ENCODE data around the gene ADAMTS20.
A peak's percentile ranks its signal among the peaks of the same experiment; 100 is the strongest.

DNA sequence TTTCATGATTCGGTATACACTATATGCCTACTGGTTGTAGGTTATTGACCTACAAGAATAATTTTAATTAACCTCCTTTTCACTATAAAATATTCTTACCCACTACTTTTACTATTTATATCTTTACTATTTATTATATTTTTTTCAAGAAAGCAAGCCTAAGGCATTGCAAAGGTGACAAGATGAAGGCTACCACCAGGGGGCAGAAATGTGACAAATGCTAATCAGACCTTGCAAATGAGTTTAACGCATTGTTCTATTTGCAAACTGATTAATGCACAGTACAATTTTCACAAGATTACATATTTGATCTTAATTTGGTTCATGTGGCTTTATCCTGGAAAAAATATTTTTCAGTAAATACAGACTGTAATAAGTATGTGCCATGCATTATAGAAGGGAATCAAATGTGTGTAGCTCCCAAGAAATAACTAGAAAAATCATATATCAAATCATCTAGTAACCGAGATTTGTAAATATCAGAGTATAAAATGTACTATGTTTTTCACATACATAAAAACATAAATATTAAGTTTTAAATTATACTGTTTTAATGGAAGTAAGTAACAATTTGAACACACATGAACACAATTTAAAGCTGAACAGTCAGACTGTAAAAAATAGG is 107.0 kb downstream of the ADAMTS20 start:
- TF ChIP-seq, protein P1, sequence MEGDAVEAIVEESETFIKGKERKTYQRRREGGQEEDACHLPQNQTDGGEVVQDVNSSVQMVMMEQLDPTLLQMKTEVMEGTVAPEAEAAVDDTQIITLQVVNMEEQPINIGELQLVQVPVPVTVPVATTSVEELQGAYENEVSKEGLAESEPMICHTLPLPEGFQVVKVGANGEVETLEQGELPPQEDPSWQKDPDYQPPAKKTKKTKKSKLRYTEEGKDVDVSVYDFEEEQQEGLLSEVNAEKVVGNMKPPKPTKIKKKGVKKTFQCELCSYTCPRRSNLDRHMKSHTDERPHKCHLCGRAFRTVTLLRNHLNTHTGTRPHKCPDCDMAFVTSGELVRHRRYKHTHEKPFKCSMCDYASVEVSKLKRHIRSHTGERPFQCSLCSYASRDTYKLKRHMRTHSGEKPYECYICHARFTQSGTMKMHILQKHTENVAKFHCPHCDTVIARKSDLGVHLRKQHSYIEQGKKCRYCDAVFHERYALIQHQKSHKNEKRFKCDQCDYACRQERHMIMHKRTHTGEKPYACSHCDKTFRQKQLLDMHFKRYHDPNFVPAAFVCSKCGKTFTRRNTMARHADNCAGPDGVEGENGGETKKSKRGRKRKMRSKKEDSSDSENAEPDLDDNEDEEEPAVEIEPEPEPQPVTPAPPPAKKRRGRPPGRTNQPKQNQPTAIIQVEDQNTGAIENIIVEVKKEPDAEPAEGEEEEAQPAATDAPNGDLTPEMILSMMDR (IDR thresholded peaks at IDR 0.05; ENCODE audit: low read depth, low read length), result peak; percentile 71
- TF ChIP-seq EZH2phosphoT487 (IDR thresholded peaks at IDR 0.05; ENCODE audit: low read depth), result no peak

Data from OCI-LY3 (cell line).